ENCODE measurements around the gene KRT23. TPM values are rescaled to one million over a fixed set of nuclear protein-coding genes. Genes with fewer than 3 reads are reported as not detected.

Gene KRT23
- total RNA-seq, 2 donors from 2014 or later: not detected

- DNase-seq: no peak
- no peaks in the 10 kb centered on the region for H3K9me3 ChIP-seq (ENCODE audit: control insufficient read depth, low read length)
- no peak overlapping the region for H3K4me3 ChIP-seq (ENCODE audit: low read length)
- Mint-ChIP-seq H3K9me3 (no peaks in the 10 kb centered on the region), H3K4me1 (peaks cover 10% of the 10 kb centered on the region), H3K36me3 (ENCODE audit: low read depth) (no peaks in the 10 kb centered on the region), H3K27ac (no peak overlapping the region), H3K27me3 (ENCODE audit: insufficient read depth) (peaks cover 15% of the 10 kb centered on the region), H3K4me3 (no peak overlapping the region)
- peaks cover 6% of the 10 kb centered on the region for H3K4me1 ChIP-seq (ENCODE audit: control insufficient read depth, insufficient read depth, low read length)
- TF ChIP-seq, protein P1, sequence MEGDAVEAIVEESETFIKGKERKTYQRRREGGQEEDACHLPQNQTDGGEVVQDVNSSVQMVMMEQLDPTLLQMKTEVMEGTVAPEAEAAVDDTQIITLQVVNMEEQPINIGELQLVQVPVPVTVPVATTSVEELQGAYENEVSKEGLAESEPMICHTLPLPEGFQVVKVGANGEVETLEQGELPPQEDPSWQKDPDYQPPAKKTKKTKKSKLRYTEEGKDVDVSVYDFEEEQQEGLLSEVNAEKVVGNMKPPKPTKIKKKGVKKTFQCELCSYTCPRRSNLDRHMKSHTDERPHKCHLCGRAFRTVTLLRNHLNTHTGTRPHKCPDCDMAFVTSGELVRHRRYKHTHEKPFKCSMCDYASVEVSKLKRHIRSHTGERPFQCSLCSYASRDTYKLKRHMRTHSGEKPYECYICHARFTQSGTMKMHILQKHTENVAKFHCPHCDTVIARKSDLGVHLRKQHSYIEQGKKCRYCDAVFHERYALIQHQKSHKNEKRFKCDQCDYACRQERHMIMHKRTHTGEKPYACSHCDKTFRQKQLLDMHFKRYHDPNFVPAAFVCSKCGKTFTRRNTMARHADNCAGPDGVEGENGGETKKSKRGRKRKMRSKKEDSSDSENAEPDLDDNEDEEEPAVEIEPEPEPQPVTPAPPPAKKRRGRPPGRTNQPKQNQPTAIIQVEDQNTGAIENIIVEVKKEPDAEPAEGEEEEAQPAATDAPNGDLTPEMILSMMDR (conservative IDR thresholded peaks at IDR 0.05): no peak
- WGBS, 2 experiments (ENCODE audit: insufficient coverage in 1 of 2, insufficient read length in 1 of 2): 90 to 94% methylated on average over 2 of the region's 2 CpGs
- H3K36me3 ChIP-seq (ENCODE audit: control insufficient read depth, insufficient read depth, low read length): no peaks in the 10 kb centered on the region
- peaks cover 7% of the 10 kb centered on the region for H3K27me3 ChIP-seq (ENCODE audit: control insufficient read depth, insufficient read depth, low read length, poor library complexity, severe bottlenecking)
- no peak overlapping the region for H3K9ac ChIP-seq (ENCODE audit: extremely low read depth, low read length, poor library complexity, severe bottlenecking)
- no peak overlapping the region for H3K27ac ChIP-seq (ENCODE audit: low read depth, low read length)
Measured at GRCh38 chr17:40888196-40888720, 49.2 kb downstream of the KRT23 start.

- TF ChIP-seq, protein P1 (conservative IDR thresholded peaks at IDR 0.05): no peak
- Mint-ChIP-seq H3K36me3 (ENCODE audit: low read depth) (no peaks in the 10 kb centered on the region), H3K9me3 (no peaks in the 10 kb centered on the region), H3K27me3 (ENCODE audit: insufficient read depth) (peaks cover 6% of the 10 kb centered on the region), H3K27ac (peak overlapping the region; percentile 61), H3K4me3 (no peak overlapping the region), H3K4me1 (peaks cover 10% of the 10 kb centered on the region)
- H3K27me3 ChIP-seq (ENCODE audit: control insufficient read depth, insufficient read depth, low read length, poor library complexity, severe bottlenecking): peaks cover 7% of the 10 kb centered on the region
- WGBS, 2 experiments (ENCODE audit: insufficient coverage in 1 of 2, insufficient read length in 1 of 2): 89 to 90% methylated on average over 1 to 3 of the region's 3 CpGs
- no peak overlapping the region for H3K4me3 ChIP-seq (ENCODE audit: low read length)
- H3K9ac ChIP-seq (ENCODE audit: extremely low read depth, low read length, poor library complexity, severe bottlenecking): no peak overlapping the region
- peaks cover 6% of the 10 kb centered on the region for H3K4me1 ChIP-seq (ENCODE audit: control insufficient read depth, insufficient read depth, low read length)
- H3K9me3 ChIP-seq (ENCODE audit: control insufficient read depth, low read length): no peaks in the 10 kb centered on the region
- DNase-seq: no peak
- no peak overlapping the region for H3K27ac ChIP-seq (ENCODE audit: low read depth, low read length)
- H3K36me3 ChIP-seq (ENCODE audit: control insufficient read depth, insufficient read depth, low read length): no peaks in the 10 kb centered on the region
Measured at GRCh38 chr17:40886090-40886489, 51.4 kb downstream of the KRT23 start.

DNA sequence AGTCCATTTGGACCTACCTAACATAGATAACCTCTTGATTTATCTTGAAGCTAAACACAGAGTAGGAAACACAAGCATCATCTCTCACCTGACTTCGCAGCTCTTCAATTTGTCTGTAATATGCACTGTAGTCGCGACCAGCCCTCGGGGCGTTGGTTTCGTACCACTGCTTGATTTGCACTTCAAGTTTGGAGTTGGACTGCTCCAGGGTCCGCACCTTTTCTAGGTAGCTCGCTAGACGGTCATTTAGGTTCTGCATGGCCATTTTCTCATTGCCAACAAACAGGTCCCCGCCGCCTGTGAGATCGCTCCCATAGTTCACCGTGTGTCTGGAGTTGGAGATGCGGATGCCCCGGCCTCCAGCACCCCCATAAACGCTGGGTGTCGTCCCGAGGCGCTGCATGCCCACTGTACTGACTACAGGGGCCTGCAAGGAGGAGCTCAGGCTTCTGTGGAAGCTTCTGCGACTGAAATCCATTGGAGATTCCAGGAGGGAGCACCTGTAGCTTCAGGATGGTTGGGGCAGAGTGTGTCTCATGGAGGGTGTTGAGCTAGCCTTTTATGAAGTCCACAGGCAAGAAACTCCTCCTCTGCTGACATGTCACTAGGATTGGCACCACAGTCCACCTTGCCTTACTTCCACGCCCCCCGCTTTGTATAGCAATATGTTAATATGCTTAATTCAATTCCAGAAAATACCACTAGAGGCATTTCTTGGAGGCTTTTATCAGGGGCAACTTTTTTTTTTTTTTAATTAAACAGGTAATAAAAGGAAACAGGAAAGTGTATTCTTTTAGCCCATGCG lies 52.5 kb downstream of the KRT23 start, which contains the start of gene KRT20:
KRT20 (minus strand) TSS at position 535 of the 805 bp plus-strand sequence; CDS start at position 478, 57 bp downstream.
- Histone ChIP-seq H3K9ac (ENCODE audit: extremely low read depth, low read length, poor library complexity, severe bottlenecking) (no peak within 1 kb of the TSS), H3K27ac (ENCODE audit: low read depth, low read length) (no peak within 1 kb of the TSS), H3K36me3 (ENCODE audit: control insufficient read depth, insufficient read depth, low read length) (no peaks in the 10 kb centered on the region), H3K4me3 (ENCODE audit: low read length) (no peak within 1 kb of the TSS), H3K27me3 (ENCODE audit: control insufficient read depth, insufficient read depth, low read length, poor library complexity, severe bottlenecking) (peaks cover 5% of the 10 kb centered on the region), H3K4me1 (ENCODE audit: control insufficient read depth, insufficient read depth, low read length) (peaks cover 6% of the 10 kb centered on the region), H3K9me3 (ENCODE audit: control insufficient read depth, low read length) (no peaks in the 10 kb centered on the region)
- Mint-ChIP-seq H3K9me3 (no peaks in the 10 kb centered on the region), H3K36me3 (ENCODE audit: low read depth) (no peaks in the 10 kb centered on the region), H3K27me3 (ENCODE audit: insufficient read depth) (peaks cover 6% of the 10 kb centered on the region), H3K27ac (peak within 1 kb of the TSS; percentile 61), H3K4me3 (no peak within 1 kb of the TSS), H3K4me1 (peaks cover 10% of the 10 kb centered on the region)
- TF ChIP-seq, protein P1 (conservative IDR thresholded peaks at IDR 0.05): peak; percentile 50
- DNase-seq: no peak
- WGBS, 2 experiments (ENCODE audit: insufficient coverage in 1 of 2, insufficient read length in 1 of 2): 90 to 94% methylated on average over 22 of the region's 23 CpGs

All from endodermal cell (in vitro differentiated cells).